ENCODE data around the gene RAB27A. TPM values are rescaled to one million over a fixed set of nuclear protein-coding genes. Genes with fewer than 3 reads are reported as not detected.

The RAB27A gene
- total and polyA plus RNA-seq, 2 donors from 2014 or later: 10.1 to 45.8 TPM

DNA sequence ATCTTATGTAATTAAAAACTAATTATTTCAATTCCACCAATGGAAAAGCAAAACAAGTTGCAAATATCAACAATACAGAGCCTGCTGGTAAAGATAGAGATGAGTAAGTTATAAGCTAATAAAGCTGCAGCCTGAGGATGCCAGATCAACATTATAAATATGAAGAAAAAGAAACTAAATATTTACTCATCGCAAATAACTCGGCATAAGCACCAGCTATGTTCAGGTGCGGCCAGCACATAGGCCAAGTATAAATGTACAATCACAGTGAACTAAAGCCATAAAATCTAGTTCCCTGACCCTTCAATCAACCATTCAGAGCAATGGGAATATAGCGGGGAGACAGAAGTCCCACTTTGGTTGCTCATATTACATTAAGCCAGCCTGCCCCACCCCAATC, 85.1 kb downstream of the RAB27A start:
- no peak overlapping the region for H3K9ac ChIP-seq (ENCODE audit: low read length in 3 of 3)
- no peak for TF ChIP-seq CTCF (IDR thresholded peaks at IDR 0.05; ENCODE audit: borderline replicate concordance, extremely low read depth, insufficient read depth)
- peaks cover 0 to 5% (median 3%) of the 10 kb centered on the region in 3 donors for H3K36me3 ChIP-seq (ENCODE audit: control insufficient read depth in 2 of 3, insufficient read depth in 3 of 3, low read length in 3 of 3)
- FAIRE-seq (no peak), DNase-seq (no peak)
- no peak overlapping the region for H3K27ac ChIP-seq (ENCODE audit: low read depth in 2 of 2, low read length in 2 of 2)
- H3K4me3 ChIP-seq (ENCODE audit: low read length in 3 of 3): no peak overlapping the region
- intact Hi-C loops (cut with DNase I): no loop called here
- no peaks in the 10 kb centered on the region for H3K4me1 ChIP-seq (ENCODE audit: control insufficient read depth in 2 of 3, insufficient read depth in 2 of 3, low read depth in 1 of 3, low read length in 3 of 3)
- H3K27me3 ChIP-seq (ENCODE audit: control insufficient read depth, insufficient read depth, low read length): no peaks in the 10 kb centered on the region
- no peaks in the 10 kb centered on the region for H3K9me3 ChIP-seq (ENCODE audit: control insufficient read depth in 2 of 3, insufficient read depth in 1 of 3, low read length in 3 of 3)

- H3K36me3 ChIP-seq (ENCODE audit: control insufficient read depth in 2 of 3, insufficient read depth in 3 of 3, low read length in 3 of 3): peaks cover 0 to 5% (median 3%) of the 10 kb centered on the region in 3 donors
- no peak overlapping the region for H3K9ac ChIP-seq (ENCODE audit: low read length in 3 of 3)
- H3K4me3 ChIP-seq (ENCODE audit: low read length in 3 of 3): no peak overlapping the region
- intact Hi-C loops (cut with DNase I): no loop called here
- no peaks in the 10 kb centered on the region for H3K27me3 ChIP-seq (ENCODE audit: control insufficient read depth, insufficient read depth, low read length)
- H3K27ac ChIP-seq (ENCODE audit: low read depth in 2 of 2, low read length in 2 of 2): no peak overlapping the region
- no peak for DNase-seq
- peaks cover 0 to 3% (median 0%) of the 10 kb centered on the region in 3 donors for H3K4me1 ChIP-seq (ENCODE audit: control insufficient read depth in 2 of 3, insufficient read depth in 2 of 3, low read depth in 1 of 3, low read length in 3 of 3)
- no peak for FAIRE-seq
- no peak for TF ChIP-seq CTCF (IDR thresholded peaks at IDR 0.05; ENCODE audit: borderline replicate concordance, extremely low read depth, insufficient read depth)
- no peaks in the 10 kb centered on the region for H3K9me3 ChIP-seq (ENCODE audit: control insufficient read depth in 2 of 3, insufficient read depth in 1 of 3, low read length in 3 of 3)
These were observed 87.4 kb downstream of the RAB27A start for GRCh38 chr15:55202206-55202605.

DNA sequence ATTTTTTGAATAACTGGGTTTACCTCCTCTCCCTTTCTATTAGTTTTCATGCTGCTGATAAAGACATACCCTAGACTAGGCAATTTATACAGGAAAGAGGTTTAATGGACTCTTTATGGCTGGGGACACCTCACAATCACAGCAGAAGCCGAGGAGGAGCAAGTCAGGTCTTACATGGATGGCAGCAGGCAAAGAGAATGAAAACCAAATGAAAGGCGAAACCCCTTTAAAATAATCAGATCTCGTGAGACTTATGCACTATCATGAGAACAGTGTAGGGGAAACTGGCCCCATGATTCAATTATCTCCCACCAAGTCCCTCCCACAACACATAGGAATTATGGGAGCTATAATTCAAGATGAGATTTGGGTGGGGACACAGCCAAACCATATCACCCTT, 90.9 kb downstream of the RAB27A start:
- FAIRE-seq: no peak
- no peak for DNase-seq
- H3K9me3 ChIP-seq (ENCODE audit: control insufficient read depth in 2 of 3, insufficient read depth in 1 of 3, low read length in 3 of 3): no peaks in the 10 kb centered on the region
- intact Hi-C loops (cut with DNase I): no loop called here
- TF ChIP-seq CTCF (IDR thresholded peaks at IDR 0.05; ENCODE audit: borderline replicate concordance, extremely low read depth, insufficient read depth): no peak
- peaks cover 0 to 14% (median 8%) of the 10 kb centered on the region in 3 donors for H3K4me1 ChIP-seq (ENCODE audit: control insufficient read depth in 2 of 3, insufficient read depth in 2 of 3, low read depth in 1 of 3, low read length in 3 of 3)
- no peaks in the 10 kb centered on the region for H3K36me3 ChIP-seq (ENCODE audit: control insufficient read depth in 2 of 3, insufficient read depth in 3 of 3, low read length in 3 of 3)
- H3K27me3 ChIP-seq (ENCODE audit: control insufficient read depth, insufficient read depth, low read length): no peaks in the 10 kb centered on the region
- H3K27ac ChIP-seq (ENCODE audit: low read depth in 2 of 2, low read length in 2 of 2): no peak overlapping the region
- H3K9ac ChIP-seq (ENCODE audit: low read length in 3 of 3): no peak overlapping the region
- no peak overlapping the region for H3K4me3 ChIP-seq (ENCODE audit: low read length in 3 of 3)

DNA sequence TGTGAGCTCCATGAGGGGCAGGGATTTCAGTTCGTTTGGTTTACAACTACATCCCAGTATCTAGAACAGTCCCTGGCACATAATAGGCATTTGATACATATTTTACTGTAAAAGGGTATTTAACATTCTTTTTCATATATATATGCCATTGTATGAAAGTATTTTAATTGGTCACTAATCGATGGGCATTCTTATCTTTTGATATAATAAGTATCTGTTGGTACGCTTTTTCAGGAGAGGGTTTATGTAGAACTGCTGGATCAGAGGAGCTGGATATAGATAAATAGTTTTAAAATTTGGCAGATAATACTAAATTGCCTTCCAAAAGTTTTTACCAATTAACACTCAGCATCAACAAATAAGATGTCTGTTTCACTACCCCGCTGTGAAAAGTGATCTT, 91.9 kb downstream of the RAB27A start:
- no peak overlapping the region for H3K27ac ChIP-seq (ENCODE audit: low read depth in 2 of 2, low read length in 2 of 2)
- intact Hi-C loops (cut with DNase I): no loop called here
- H3K4me1 ChIP-seq (ENCODE audit: control insufficient read depth in 2 of 3, insufficient read depth in 2 of 3, low read depth in 1 of 3, low read length in 3 of 3): peaks cover 0 to 14% (median 8%) of the 10 kb centered on the region in 3 donors
- TF ChIP-seq CTCF (IDR thresholded peaks at IDR 0.05; ENCODE audit: borderline replicate concordance, extremely low read depth, insufficient read depth): no peak
- no peak for FAIRE-seq
- H3K9ac ChIP-seq (ENCODE audit: low read length in 3 of 3): peak overlapping the region; percentile 90 to 97 (median 91)
- no peaks in the 10 kb centered on the region for H3K9me3 ChIP-seq (ENCODE audit: control insufficient read depth in 2 of 3, insufficient read depth in 1 of 3, low read length in 3 of 3)
- peak overlapping the region; percentile 91 to 93 (median 92) for H3K4me3 ChIP-seq (ENCODE audit: low read length in 3 of 3)
- DNase-seq: no peak
- no peaks in the 10 kb centered on the region for H3K36me3 ChIP-seq (ENCODE audit: control insufficient read depth in 2 of 3, insufficient read depth in 3 of 3, low read length in 3 of 3)
- H3K27me3 ChIP-seq (ENCODE audit: control insufficient read depth, insufficient read depth, low read length): no peaks in the 10 kb centered on the region
